HG03378 (cell line): ENCODE measurements around the gene HRAS.

Experiments
- ATAC-seq: cut with Tn5 transposase; IDR thresholded peaks from one replicate; pipeline ENCODE4 v1.9.1; 2021; ENCODE audit warnings: mild to moderate bottlenecking, moderate library complexity; ENCODE audit not compliant: unreplicated experiment

Gene HRAS

GRCh38 chr11:514606-515005, 20.8 kb downstream of the HRAS start:
- ATAC-seq = no peak

GRCh38 chr11:512761-513595, 22.4 kb downstream of the HRAS start:
- no peak for ATAC-seq

- no peak for ATAC-seq
Observed at GRCh38 chr11:508956-509355, 26.4 kb downstream of the HRAS start.

- no peak for ATAC-seq
Observed at GRCh38 chr11:507727-508515, 27.5 kb downstream of the HRAS start.

GRCh38 chr11:506995-507726, 28.2 kb downstream of the HRAS start, which contains the start of gene RNH1:
TSS of gene RNH1 (minus strand) at chr11:507242. CDS start at chr11:502162, 5,080 bp downstream.
- peak; percentile 11 for ATAC-seq

- ATAC-seq = peak; percentile 62
Observed at GRCh38 chr11:506238-506994, 29.0 kb downstream of the HRAS start.

- no peak for ATAC-seq
Observed at GRCh38 chr11:504994-505344, 30.4 kb downstream of the HRAS start.

GRCh38 chr11:504053-504993, 31.1 kb downstream of the HRAS start:
- no peak for ATAC-seq

- ATAC-seq = no peak
Observed at GRCh38 chr11:503179-503981, 32.0 kb downstream of the HRAS start.

GRCh38 chr11:502288-503178, 32.8 kb downstream of the HRAS start:
- ATAC-seq = no peak

GRCh38 chr11:501683-502287, 33.6 kb downstream of the HRAS start:
- ATAC-seq = no peak

- no peak for ATAC-seq
Observed at GRCh38 chr11:501001-501682, 34.2 kb downstream of the HRAS start.

- no peak for ATAC-seq
Observed at GRCh38 chr11:499201-500076, 35.9 kb downstream of the HRAS start.

- no peak for ATAC-seq
Observed at GRCh38 chr11:498297-499181, 36.8 kb downstream of the HRAS start.
